HepG2 (cell line): Measurements from ENCODE around the gene BEST2. TPM values are rescaled to one million over a fixed set of nuclear protein-coding genes. Genes with fewer than 3 reads are reported as not detected.

Experiments used
- CAMTA2 ChIP-seq: sonication (generic); formaldehyde crosslinking; IDR thresholded peaks from 2 replicates; pipeline ENCODE4 v1.4.0; 2020; ENCODE audit warnings: mild to moderate bottlenecking, missing genetic modification reagents, borderline replicate concordance
- GATAD1 ChIP-seq: IDR thresholded peaks from 2 replicates; pipeline ENCODE4 v1.6.1; 2016; ENCODE audit warnings: missing genetic modification reagents, missing compliant biosample characterization
- HOMEZ ChIP-seq: IDR thresholded peaks from 2 replicates; pipeline ENCODE4 v1.6.1; 2016; ENCODE audit warnings: low read depth
- JARID2 ChIP-seq: sonication (generic); formaldehyde crosslinking; IDR thresholded peaks from 2 replicates; pipeline ENCODE4 v1.8.1; 2023; ENCODE audit warnings: missing genetic modification reagents, inconsistent platforms; ENCODE audit not compliant: insufficient replicate concordance
- LCORL ChIP-seq, 2 experiments: fragments of 450-650 bp in 1 of 2; sonication (generic) in 1 of 2; formaldehyde crosslinking in 1 of 2; IDR thresholded peaks; 2 replicates each; pipeline versions ENCODE4 v1.5.0 to v1.6.1; 2017 to 2020; ENCODE audit warnings: antibody characterized with exemption in 1 of 2, missing genetic modification reagents in 1 of 2
- PBX2 ChIP-seq: IDR thresholded peaks from 2 replicates; pipeline ENCODE4 v1.6.1; 2016; ENCODE audit warnings: control low read depth
- POGZ ChIP-seq: sonication (generic); formaldehyde crosslinking; IDR thresholded peaks from 2 replicates; pipeline ENCODE4 v1.4.0; 2020; ENCODE audit warnings: mild to moderate bottlenecking, missing genetic modification reagents
- SALL2 ChIP-seq: sonication (generic); formaldehyde crosslinking; IDR thresholded peaks from 2 replicates; pipeline ENCODE4 v1.8.1; 2023; ENCODE audit warnings: mild to moderate bottlenecking, missing genetic modification reagents, inconsistent platforms
- SNAI1 ChIP-seq: sonication (generic); formaldehyde crosslinking; IDR thresholded peaks from 2 replicates; pipeline ENCODE4 v1.5.0; 2020; ENCODE audit warnings: mild to moderate bottlenecking, missing genetic modification reagents, borderline replicate concordance
- STAT5B ChIP-seq: sonication (generic); formaldehyde crosslinking; IDR thresholded peaks from 2 replicates; pipeline ENCODE4 v1.4.0; 2020; ENCODE audit warnings: missing genetic modification reagents
- THRA ChIP-seq: sonication (generic); formaldehyde crosslinking; IDR thresholded peaks from 2 replicates; pipeline ENCODE4 v1.4.0; 2020; ENCODE audit warnings: missing genetic modification reagents, borderline replicate concordance
- ZBTB14 ChIP-seq: sonication (generic); formaldehyde crosslinking; IDR thresholded peaks from 2 replicates; pipeline ENCODE4 v1.4.0; 2020; ENCODE audit warnings: missing genetic modification reagents
- ZBTB21 ChIP-seq: sonication (generic); formaldehyde crosslinking; IDR thresholded peaks from 2 replicates; pipeline ENCODE4 v1.4.0; 2020; ENCODE audit warnings: missing genetic modification reagents
- ZNF10 ChIP-seq: sonication (generic); formaldehyde crosslinking; IDR thresholded peaks from 2 replicates; pipeline ENCODE4 v1.4.0; 2020; ENCODE audit warnings: mild to moderate bottlenecking, low read depth, missing genetic modification reagents, borderline replicate concordance
- ZNF570 ChIP-seq: sonication (generic); formaldehyde crosslinking; IDR thresholded peaks from 2 replicates; pipeline ENCODE4 v1.4.0; 2020; ENCODE audit warnings: mild to moderate bottlenecking, missing genetic modification reagents, borderline replicate concordance
- ZNF589 ChIP-seq: sonication (generic); formaldehyde crosslinking; conservative IDR thresholded peaks from 2 replicates; pipeline ENCODE4 v1.8.0; 2022; ENCODE audit warnings: mild to moderate bottlenecking, moderate library complexity, missing genetic modification reagents
- ZNF607 ChIP-seq: sonication (generic); formaldehyde crosslinking; IDR thresholded peaks from 2 replicates; pipeline ENCODE4 v1.5.1; 2020; ENCODE audit warnings: missing genetic modification reagents, mild to moderate bottlenecking, borderline replicate concordance
- ZNF644 ChIP-seq: IDR thresholded peaks from 2 replicates; pipeline ENCODE4 v1.6.1; 2016; ENCODE audit warnings: low read depth
- polyA plus RNA-seq, 8 experiments: library from polyadenylated mRNA; depleted of rRNA in 3 of 8; stranded (reverse) in 7 of 8; unstranded in 1 of 8; fragments of >200 nt; fragmentation: Illumina TruSeq in 4 of 8; extraction: Trizol in 4 of 8; gene quantifications; 2 replicates each; pipeline versions ENCODE4 v1.2.1 to v1.2.3, GENCODE V29; 2011 to 2016; ENCODE audit warnings: low read depth in 4 of 8, missing spikeins in 1 of 8, mixed read lengths in 1 of 8; ENCODE audit not compliant: insufficient read depth in 1 of 8
- total RNA-seq, 5 experiments: library from RNA; depleted of rRNA; stranded (reverse); fragments of >200 nt; fragmentation: Illumina TruSeq; extraction: Trizol; gene quantifications; 2 replicates each; pipeline ENCODE4 v1.2.3, GENCODE V29; 2016; ENCODE audit warnings: low read depth in 1 of 5
- TF ChIP-seq, protein P1 (sequence below): sonication (generic); formaldehyde crosslinking; IDR thresholded peaks from 2 replicates; pipeline ENCODE4 v1.4.0; 2020; ENCODE audit warnings: mild to moderate bottlenecking, low read depth, missing genetic modification reagents
- TF ChIP-seq, protein P2 (sequence below): fragments of 450-650 bp; IDR thresholded peaks from 2 replicates; pipeline ENCODE4 v1.6.1; 2017

The BEST2 gene
- total and polyA plus RNA-seq, 2 of the 13 experiments (the other 11 are each of a cell fraction or from before 2014, with no cell fraction given) = not detected

DNA sequence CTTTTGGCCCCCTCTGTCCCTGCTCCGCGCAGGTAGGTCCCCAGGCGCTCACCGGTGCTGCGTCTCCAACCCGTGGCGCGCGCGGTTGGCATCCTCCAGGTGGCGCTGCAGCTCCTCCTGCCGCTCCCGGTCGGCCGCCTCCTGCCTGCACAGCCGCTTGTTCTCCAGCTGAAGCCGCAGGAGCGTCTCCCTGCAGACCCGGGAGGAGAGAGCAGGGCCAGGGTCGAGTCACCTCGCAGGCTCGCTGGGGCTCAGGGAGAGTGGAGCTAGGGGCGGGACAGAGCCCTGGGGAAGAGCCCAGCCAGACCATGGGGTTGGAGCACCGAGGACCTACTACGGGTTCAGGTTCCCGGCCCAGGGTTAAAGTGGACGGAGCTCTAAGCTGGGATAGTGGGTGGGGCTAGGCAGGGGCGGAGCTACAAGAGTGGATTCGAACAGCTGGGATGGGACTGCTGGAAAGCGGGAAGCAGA, 14.5 kb downstream of the BEST2 start (continued):
- TF ChIP-seq, protein P1, sequence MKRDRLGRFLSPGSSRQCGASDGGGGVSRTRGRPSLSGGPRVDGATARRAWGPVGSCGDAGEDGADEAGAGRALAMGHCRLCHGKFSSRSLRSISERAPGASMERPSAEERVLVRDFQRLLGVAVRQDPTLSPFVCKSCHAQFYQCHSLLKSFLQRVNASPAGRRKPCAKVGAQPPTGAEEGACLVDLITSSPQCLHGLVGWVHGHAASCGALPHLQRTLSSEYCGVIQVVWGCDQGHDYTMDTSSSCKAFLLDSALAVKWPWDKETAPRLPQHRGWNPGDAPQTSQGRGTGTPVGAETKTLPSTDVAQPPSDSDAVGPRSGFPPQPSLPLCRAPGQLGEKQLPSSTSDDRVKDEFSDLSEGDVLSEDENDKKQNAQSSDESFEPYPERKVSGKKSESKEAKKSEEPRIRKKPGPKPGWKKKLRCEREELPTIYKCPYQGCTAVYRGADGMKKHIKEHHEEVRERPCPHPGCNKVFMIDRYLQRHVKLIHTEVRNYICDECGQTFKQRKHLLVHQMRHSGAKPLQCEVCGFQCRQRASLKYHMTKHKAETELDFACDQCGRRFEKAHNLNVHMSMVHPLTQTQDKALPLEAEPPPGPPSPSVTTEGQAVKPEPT (CRISPR knock-in tag) = no peak
- TF ChIP-seq ZNF10 = no peak
- no peak for TF ChIP-seq LCORL (IDR thresholded peaks at IDR 0.05)
- TF ChIP-seq LCORL (CRISPR knock-in tag; IDR thresholded peaks at IDR 0.05) = peak; percentile 56; the same call in 1 of the 2 replicates
- TF ChIP-seq, protein P2, sequence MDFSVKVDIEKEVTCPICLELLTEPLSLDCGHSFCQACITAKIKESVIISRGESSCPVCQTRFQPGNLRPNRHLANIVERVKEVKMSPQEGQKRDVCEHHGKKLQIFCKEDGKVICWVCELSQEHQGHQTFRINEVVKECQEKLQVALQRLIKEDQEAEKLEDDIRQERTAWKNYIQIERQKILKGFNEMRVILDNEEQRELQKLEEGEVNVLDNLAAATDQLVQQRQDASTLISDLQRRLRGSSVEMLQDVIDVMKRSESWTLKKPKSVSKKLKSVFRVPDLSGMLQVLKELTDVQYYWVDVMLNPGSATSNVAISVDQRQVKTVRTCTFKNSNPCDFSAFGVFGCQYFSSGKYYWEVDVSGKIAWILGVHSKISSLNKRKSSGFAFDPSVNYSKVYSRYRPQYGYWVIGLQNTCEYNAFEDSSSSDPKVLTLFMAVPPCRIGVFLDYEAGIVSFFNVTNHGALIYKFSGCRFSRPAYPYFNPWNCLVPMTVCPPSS = no peak
- 0 out of 2 replicates have a peak, but pooled peaks have one; percentile 25 for TF ChIP-seq THRA (CRISPR knock-in tag)
- TF ChIP-seq CAMTA2 = no peak
- peak; percentile 57; the same call in 1 of the 2 replicates for TF ChIP-seq SNAI1 (CRISPR knock-in tag)
- no peak for TF ChIP-seq PBX2 (CRISPR knock-in tag)
- 0 out of 2 replicates have a peak, but pooled peaks have one; percentile 19 for TF ChIP-seq ZNF607 (CRISPR knock-in tag)
- peak; percentile 66 for TF ChIP-seq GATAD1 (CRISPR knock-in tag)
- TF ChIP-seq ZNF644 = no peak
- TF ChIP-seq HOMEZ (CRISPR knock-in tag) = peak; percentile 40; the same call in 1 of the 2 replicates
- peak; percentile 58 for TF ChIP-seq JARID2 (CRISPR knock-in tag)
- no peak for TF ChIP-seq ZBTB21 (CRISPR knock-in tag)
- TF ChIP-seq ZNF589 (CRISPR knock-in tag) = peak; percentile 52; the same call in 1 of the 2 replicates
- no peak; the same call in 1 of the 2 replicates for TF ChIP-seq ZBTB14 (CRISPR knock-in tag)
- TF ChIP-seq ZNF570 = no peak
- TF ChIP-seq POGZ (CRISPR knock-in tag) = peak; percentile 54
- no peak for TF ChIP-seq STAT5B
- 0 out of 2 replicates have a peak, but pooled peaks have one; percentile 22 for TF ChIP-seq SALL2
